ENCODE data around the gene SRGAP1. TPM values are rescaled to one million over a fixed set of nuclear protein-coding genes. Genes with fewer than 3 reads are reported as not detected.
A peak's percentile ranks its signal among the peaks of the same experiment; 100 is the strongest.
"Not testable (repeated sequence)": the region's sequence is repeated elsewhere in the genome, so short reads cannot be mapped to it uniquely, and the experiment has no call there.

The SRGAP1 gene
- total RNA-seq, 1 experiment from 2014 or later: 26.8 TPM

- H3K27ac ChIP-seq (ENCODE audit: low read length): no peak overlapping the region
- in situ Hi-C loops (cut with HindIII; ENCODE audit: low pct_unique_long_range_greater_than_20kb, low sequenced_read_pairs) (no loop called here), intact Hi-C loops (cut with micrococcal nuclease; ENCODE audit: unreplicated experiment) (no loop called here)
- no peak overlapping the region for H3K4me3 ChIP-seq (ENCODE audit: low read depth in 2 of 2, low read length in 2 of 2)
- peaks cover 8% of the 10 kb centered on the region; the same call in 1 of the 2 replicates for H3K36me3 ChIP-seq (ENCODE audit: control insufficient read depth, insufficient read depth, low read length)
- BruUV-seq (replicated peaks): no TSS peak
- H3K4me1 ChIP-seq (ENCODE audit: control insufficient read depth, insufficient read depth, low read length): no peaks in the 10 kb centered on the region
- CTCF ChIA-PET: no interaction called here
- TF ChIP-seq POLR2AphosphoS5 (IDR thresholded peaks at IDR 0.05; ENCODE audit: low read depth, low read length) (no peak), TCF7L2 (IDR thresholded peaks at IDR 0.05; ENCODE audit: low read depth, low read length) (no peak), REST (IDR thresholded peaks at IDR 0.05; ENCODE audit: insufficient read depth in 1 of 2, low read depth in 2 of 2, low read length in 1 of 2) (no peak), CTCF (IDR thresholded peaks at IDR 0.05) (no peak), SIN3A (IDR thresholded peaks at IDR 0.05; ENCODE audit: borderline replicate concordance, insufficient read depth, low read depth, low read length) (no peak)
- H3K27me3 ChIP-seq (ENCODE audit: control insufficient read depth, insufficient read depth, low read length): no peaks in the 10 kb centered on the region
- no peak for DNase-seq (ENCODE audit: low read depth, low spot score)
- no peaks in the 10 kb centered on the region for H3K9me3 ChIP-seq (ENCODE audit: control insufficient read depth, insufficient read depth, low read depth, low read length)
- no peak for ATAC-seq
- POLR2A ChIA-PET: no interaction called here
These were observed 283.3 kb downstream of the SRGAP1 start for GRCh38 chr12:64127811-64128210.

- intact Hi-C loops (cut with micrococcal nuclease; ENCODE audit: unreplicated experiment) (no loop called here), in situ Hi-C loops (cut with HindIII; ENCODE audit: low pct_unique_long_range_greater_than_20kb, low sequenced_read_pairs) (no loop called here)
- Histone ChIP-seq H3K4me1 (ENCODE audit: control insufficient read depth, insufficient read depth, low read length) (no peaks in the 10 kb centered on the region), H3K4me3 (ENCODE audit: low read depth in 2 of 2, low read length in 2 of 2) (no peak overlapping the region), H3K27me3 (ENCODE audit: control insufficient read depth, insufficient read depth, low read length) (no peaks in the 10 kb centered on the region), H3K27ac (ENCODE audit: low read length) (no peak overlapping the region), H3K9me3 (ENCODE audit: control insufficient read depth, insufficient read depth, low read depth, low read length) (no peaks in the 10 kb centered on the region), H3K36me3 (ENCODE audit: control insufficient read depth, insufficient read depth, low read length) (peaks cover 8% of the 10 kb centered on the region; the same call in 1 of the 2 replicates)
- DNase-seq (ENCODE audit: low read depth, low spot score): no peak
- no peak for ATAC-seq
- ChIA-PET CTCF (no interaction called here), POLR2A (no interaction called here)
- BruUV-seq (replicated peaks): TSS peak; percentile 33
- TF ChIP-seq TCF7L2 (IDR thresholded peaks at IDR 0.05; ENCODE audit: low read depth, low read length): no peak
- no peak for TF ChIP-seq SIN3A (IDR thresholded peaks at IDR 0.05; ENCODE audit: borderline replicate concordance, insufficient read depth, low read depth, low read length)
These were observed 283.9 kb downstream of the SRGAP1 start for GRCh38 chr12:64128366-64128765.

- POLR2A ChIA-PET; H3K27ac ChIP-seq (ENCODE audit: low read length); in situ Hi-C loops (cut with HindIII; ENCODE audit: low pct_unique_long_range_greater_than_20kb, low sequenced_read_pairs); H3K4me3 ChIP-seq (ENCODE audit: low read depth in 2 of 2, low read length in 2 of 2); BruUV-seq (replicated peaks); H3K27me3 ChIP-seq (ENCODE audit: control insufficient read depth, insufficient read depth, low read length); ATAC-seq; intact Hi-C loops (cut with micrococcal nuclease; ENCODE audit: unreplicated experiment); H3K9me3 ChIP-seq (ENCODE audit: control insufficient read depth, insufficient read depth, low read depth, low read length); H3K36me3 ChIP-seq (ENCODE audit: control insufficient read depth, insufficient read depth, low read length); DNase-seq (ENCODE audit: low read depth, low spot score); H3K4me1 ChIP-seq (ENCODE audit: control insufficient read depth, insufficient read depth, low read length): not testable (repeated sequence)
- CTCF ChIA-PET: interaction anchor here (0.6 kb wide), 1 partner anchor 413 kb away, joined by 4 read pairs; no protein-coding TSS in a partner anchor
These were observed 286.0 kb downstream of the SRGAP1 start for GRCh38 chr12:64130476-64130875.

- H3K36me3 ChIP-seq (ENCODE audit: control insufficient read depth, insufficient read depth, low read length); H3K27ac ChIP-seq (ENCODE audit: low read length); POLR2A ChIA-PET; H3K9me3 ChIP-seq (ENCODE audit: control insufficient read depth, insufficient read depth, low read depth, low read length); H3K4me1 ChIP-seq (ENCODE audit: control insufficient read depth, insufficient read depth, low read length); ATAC-seq; intact Hi-C loops (cut with micrococcal nuclease; ENCODE audit: unreplicated experiment); in situ Hi-C loops (cut with HindIII; ENCODE audit: low pct_unique_long_range_greater_than_20kb, low sequenced_read_pairs); BruUV-seq (replicated peaks); H3K4me3 ChIP-seq (ENCODE audit: low read depth in 2 of 2, low read length in 2 of 2); DNase-seq (ENCODE audit: low read depth, low spot score); CTCF ChIA-PET; H3K27me3 ChIP-seq (ENCODE audit: control insufficient read depth, insufficient read depth, low read length): not testable (repeated sequence)
These were observed 287.0 kb downstream of the SRGAP1 start for GRCh38 chr12:64131456-64131855.

GRCh38 chr12:64132672-64133071 is 288.2 kb downstream of the SRGAP1 start:
- in situ Hi-C loops (cut with HindIII; ENCODE audit: low pct_unique_long_range_greater_than_20kb, low sequenced_read_pairs); CTCF ChIA-PET; H3K27ac ChIP-seq (ENCODE audit: low read length); DNase-seq (ENCODE audit: low read depth, low spot score); H3K4me3 ChIP-seq (ENCODE audit: low read depth in 2 of 2, low read length in 2 of 2); POLR2A ChIA-PET; ATAC-seq; H3K27me3 ChIP-seq (ENCODE audit: control insufficient read depth, insufficient read depth, low read length); H3K36me3 ChIP-seq (ENCODE audit: control insufficient read depth, insufficient read depth, low read length); intact Hi-C loops (cut with micrococcal nuclease; ENCODE audit: unreplicated experiment); BruUV-seq (replicated peaks); H3K9me3 ChIP-seq (ENCODE audit: control insufficient read depth, insufficient read depth, low read depth, low read length); H3K4me1 ChIP-seq (ENCODE audit: control insufficient read depth, insufficient read depth, low read length): not testable (repeated sequence)
